HG03280 (cell line): ENCODE results near the gene NRIP2.

Source experiments
- ATAC-seq: cut with Tn5 transposase; IDR thresholded peaks from one replicate; pipeline ENCODE4 v1.9.1; 2021; ENCODE audit warnings: mild to moderate bottlenecking, moderate library complexity; ENCODE audit not compliant: unreplicated experiment

NRIP2 gene

GRCh38 chr12:2811801-2812200, 23.0 kb downstream of the NRIP2 start:
- no peak for ATAC-seq

- no peak for ATAC-seq
Measured at GRCh38 chr12:2806700-2807099, 28.1 kb downstream of the NRIP2 start.

- ATAC-seq: no peak
Measured at GRCh38 chr12:2805143-2805520, 29.7 kb downstream of the NRIP2 start.

GRCh38 chr12:2804393-2805142, 30.3 kb downstream of the NRIP2 start:
- no peak for ATAC-seq

- ATAC-seq: no peak
Measured at GRCh38 chr12:2803635-2804392, 31.0 kb downstream of the NRIP2 start.

- no peak for ATAC-seq
Measured at GRCh38 chr12:2801044-2801783, 33.6 kb downstream of the NRIP2 start.

GRCh38 chr12:2800046-2800570, 34.7 kb downstream of the NRIP2 start:
- ATAC-seq: no peak

GRCh38 chr12:2797721-2798418, 37.0 kb downstream of the NRIP2 start:
- no peak for ATAC-seq

- no peak for ATAC-seq
Measured at GRCh38 chr12:2796187-2796666, 38.6 kb downstream of the NRIP2 start.

GRCh38 chr12:2795291-2796186, 39.3 kb downstream of the NRIP2 start:
- ATAC-seq: peak; percentile 70

GRCh38 chr12:2794736-2795289, 40.0 kb downstream of the NRIP2 start, which contains the start of gene FKBP4:
FKBP4 (plus strand) TSS chr12:2794970; CDS start chr12:2795140, 170 bp downstream.
- peak; percentile 79 for ATAC-seq

- ATAC-seq: no peak
Measured at GRCh38 chr12:2794191-2794735, 40.6 kb downstream of the NRIP2 start.

- no peak for ATAC-seq
Measured at GRCh38 chr12:2793561-2793960, 41.3 kb downstream of the NRIP2 start.

GRCh38 chr12:2792671-2793500, 41.9 kb downstream of the NRIP2 start:
- ATAC-seq: no peak

- no peak for ATAC-seq
Measured at GRCh38 chr12:2791089-2791488, 43.7 kb downstream of the NRIP2 start.

- ATAC-seq: no peak
Measured at GRCh38 chr12:2785017-2785416, 49.8 kb downstream of the NRIP2 start.

- ATAC-seq: no peak
Measured at GRCh38 chr12:2783936-2784600, 50.8 kb downstream of the NRIP2 start.

GRCh38 chr12:2779281-2779680, 55.6 kb downstream of the NRIP2 start:
- no peak for ATAC-seq
